HG02970 (cell line): ENCODE results near the gene RAB3GAP1.

Source experiments
- ATAC-seq: cut with Tn5 transposase; IDR thresholded peaks from one replicate; pipeline ENCODE4 v1.9.1; 2021; ENCODE audit warnings: mild to moderate bottlenecking, moderate library complexity, moderate number of reproducible peaks; ENCODE audit not compliant: unreplicated experiment, low FRiP score

Gene RAB3GAP1

GRCh38 chr2:135162377-135162776 lies 110.3 kb downstream of the RAB3GAP1 start:
- ATAC-seq = no peak

- no peak for ATAC-seq
These were observed 110.7 kb downstream of the RAB3GAP1 start for GRCh38 chr2:135162786-135163185.

GRCh38 chr2:135163306-135163705 lies 111.2 kb downstream of the RAB3GAP1 start:
- ATAC-seq = no peak

- ATAC-seq = no peak
These were observed 111.8 kb downstream of the RAB3GAP1 start for GRCh38 chr2:135163901-135164300.

- no peak for ATAC-seq
These were observed 112.3 kb downstream of the RAB3GAP1 start for GRCh38 chr2:135164431-135164830.

- no peak for ATAC-seq
These were observed 115.2 kb downstream of the RAB3GAP1 start for GRCh38 chr2:135167273-135167672.

- no peak for ATAC-seq
These were observed 116.2 kb downstream of the RAB3GAP1 start for GRCh38 chr2:135168204-135168856.

- ATAC-seq = no peak
These were observed 118.0 kb downstream of the RAB3GAP1 start for GRCh38 chr2:135169900-135170753.

GRCh38 chr2:135174049-135174809 lies 122.1 kb downstream of the RAB3GAP1 start:
- ATAC-seq = no peak

GRCh38 chr2:135174810-135175093 lies 122.7 kb downstream of the RAB3GAP1 start:
- no peak for ATAC-seq

- no peak for ATAC-seq
These were observed 123.1 kb downstream of the RAB3GAP1 start for GRCh38 chr2:135175177-135175576.

- ATAC-seq = no peak
These were observed 127.6 kb downstream of the RAB3GAP1 start for GRCh38 chr2:135179689-135180088.

- ATAC-seq = no peak
These were observed 130.1 kb downstream of the RAB3GAP1 start for GRCh38 chr2:135182190-135182589.

GRCh38 chr2:135182601-135183000 lies 130.5 kb downstream of the RAB3GAP1 start:
- no peak for ATAC-seq

- ATAC-seq = no peak
These were observed 131.7 kb downstream of the RAB3GAP1 start for GRCh38 chr2:135183822-135184221.

- ATAC-seq = no peak
These were observed 134.0 kb downstream of the RAB3GAP1 start for GRCh38 chr2:135186054-135186453.

GRCh38 chr2:135187270-135187669 lies 135.2 kb downstream of the RAB3GAP1 start:
- no peak for ATAC-seq

- no peak for ATAC-seq
These were observed 137.1 kb downstream of the RAB3GAP1 start for GRCh38 chr2:135189148-135189547.

GRCh38 chr2:135190799-135191198 lies 138.7 kb downstream of the RAB3GAP1 start:
- ATAC-seq = no peak

- no peak for ATAC-seq
These were observed 146.4 kb downstream of the RAB3GAP1 start for GRCh38 chr2:135198481-135198880.

GRCh38 chr2:135202751-135203150 lies 150.7 kb downstream of the RAB3GAP1 start:
- no peak for ATAC-seq
